Measurements from ENCODE around the gene FOXO3.

Gene FOXO3

DNA sequence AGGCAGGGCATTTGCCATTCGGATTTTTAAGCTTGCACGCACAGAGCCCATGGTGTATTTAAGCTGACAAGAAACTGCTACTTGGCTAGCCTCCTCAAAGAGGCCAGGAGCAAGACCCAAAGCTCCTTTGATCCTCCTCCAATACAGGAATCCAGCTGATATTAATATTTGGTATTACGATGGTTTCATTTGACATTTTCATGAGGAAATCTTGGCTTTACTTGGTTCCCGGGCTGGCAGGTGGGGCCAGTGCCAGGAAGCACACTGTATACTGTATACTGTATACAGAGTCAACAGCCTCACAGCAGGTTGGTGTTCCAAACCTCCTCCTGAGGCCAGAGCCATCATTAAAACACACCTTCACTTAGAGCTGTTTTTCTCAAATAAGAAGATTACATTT is 149.3 kb downstream of the FOXO3 start:
- H3K4me3 ChIP-seq (ENCODE audit: low read depth, low read length), result no peak overlapping the region

DNA sequence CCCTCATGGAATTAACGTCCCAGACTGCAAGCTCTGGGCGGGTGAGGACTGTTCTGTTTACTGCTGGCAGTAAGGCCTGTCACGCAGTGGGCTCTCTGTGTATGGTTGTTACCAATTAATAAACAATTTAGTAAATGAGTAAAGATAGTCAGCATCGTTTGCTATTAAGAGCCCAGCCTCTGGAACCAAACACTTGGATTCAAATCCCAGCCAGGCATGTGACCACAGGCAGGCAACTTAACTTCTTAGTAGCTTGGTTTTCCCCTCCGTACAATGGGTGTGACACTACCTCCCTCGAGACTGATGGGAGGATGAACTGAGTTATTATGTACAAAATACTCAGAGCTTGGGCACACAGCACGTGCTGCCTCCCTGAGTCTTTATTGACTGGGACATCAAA is 149.8 kb downstream of the FOXO3 start:
- no peak overlapping the region for H3K4me3 ChIP-seq (ENCODE audit: low read depth, low read length)

DNA sequence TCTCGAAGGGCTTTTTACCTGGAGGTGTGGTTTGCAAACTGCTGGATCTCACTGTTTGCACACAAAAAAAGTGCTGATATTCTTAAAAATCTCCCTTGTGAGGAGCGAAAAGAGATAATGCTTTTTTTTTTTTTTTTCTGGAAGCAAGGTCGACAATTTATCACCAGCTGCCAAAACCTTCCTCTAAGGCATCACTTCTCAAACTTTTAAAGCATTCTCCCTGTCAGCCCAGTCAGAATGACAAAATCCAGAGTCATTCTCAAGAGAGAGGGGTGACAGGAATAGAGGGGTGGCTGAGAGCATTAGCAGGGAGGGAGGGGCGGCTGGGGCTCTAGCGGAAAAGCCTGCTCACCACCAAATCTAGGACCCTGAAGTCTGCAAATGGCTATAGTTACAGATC is 150.4 kb downstream of the FOXO3 start:
- no peak overlapping the region for H3K4me3 ChIP-seq (ENCODE audit: low read depth, low read length)

DNA sequence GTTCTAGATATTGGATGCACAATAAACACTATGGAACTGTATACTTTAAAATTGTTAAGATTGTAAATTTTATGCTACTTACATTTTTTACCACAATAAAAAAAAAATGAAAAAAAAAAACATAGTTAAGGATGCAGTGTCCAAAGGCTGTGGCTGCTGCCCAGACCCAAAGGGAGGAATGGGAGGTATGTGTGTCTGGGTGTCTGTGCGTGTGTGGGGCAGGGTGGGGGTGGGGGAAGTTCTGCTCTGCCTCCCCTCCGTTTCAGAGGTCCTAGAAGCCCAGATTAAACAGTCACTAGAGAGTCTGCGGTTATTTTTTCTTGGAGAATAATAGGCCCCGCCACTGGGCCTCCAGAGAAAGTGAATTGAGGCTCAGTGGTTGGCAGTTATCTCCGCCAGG is 151.1 kb downstream of the FOXO3 start:
- H3K4me3 ChIP-seq (ENCODE audit: low read depth, low read length), result no peak overlapping the region

DNA sequence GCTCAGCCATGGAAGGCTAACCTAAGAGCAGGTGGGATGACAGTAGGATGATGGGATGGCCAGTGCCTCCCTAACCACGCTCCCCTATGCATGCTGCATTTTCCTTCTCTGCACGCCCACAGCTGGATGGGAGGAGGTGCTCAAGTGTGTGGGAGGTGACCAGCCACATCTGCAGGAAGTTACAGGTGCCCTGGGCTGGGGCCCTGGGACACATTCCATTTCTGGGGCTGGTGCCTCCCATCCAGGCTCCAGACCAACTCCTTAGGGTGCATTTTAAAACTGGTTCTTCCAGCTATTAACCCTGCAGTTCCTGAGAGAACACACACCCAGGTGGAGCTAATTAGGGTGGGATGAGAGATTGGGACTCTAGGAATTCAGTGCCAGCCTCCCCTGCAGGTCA is 152.2 kb downstream of the FOXO3 start:
- no peak overlapping the region for H3K4me3 ChIP-seq (ENCODE audit: low read depth, low read length)

GRCh38 chr6:108714101-108714765 is 153.5 kb downstream of the FOXO3 start:
- no peak overlapping the region for H3K4me3 ChIP-seq (ENCODE audit: low read depth, low read length)

- H3K4me3 ChIP-seq (ENCODE audit: low read depth, low read length), result no peak overlapping the region
Measured at GRCh38 chr6:108714766-108715414, 154.2 kb downstream of the FOXO3 start.

GRCh38 chr6:108715832-108716231 is 155.1 kb downstream of the FOXO3 start:
- H3K4me3 ChIP-seq (ENCODE audit: low read depth, low read length), result no peak overlapping the region

GRCh38 chr6:108716801-108717791 is 156.4 kb downstream of the FOXO3 start:
- no peak overlapping the region for H3K4me3 ChIP-seq (ENCODE audit: low read depth, low read length)

GRCh38 chr6:108719477-108719876 is 158.8 kb downstream of the FOXO3 start:
- H3K4me3 ChIP-seq (ENCODE audit: low read depth, low read length), result no peak overlapping the region

GRCh38 chr6:108720827-108721226 is 160.1 kb downstream of the FOXO3 start:
- H3K4me3 ChIP-seq (ENCODE audit: low read depth, low read length), result no peak overlapping the region

- H3K4me3 ChIP-seq (ENCODE audit: low read depth, low read length), result no peak overlapping the region
Measured at GRCh38 chr6:108721286-108721685, 160.6 kb downstream of the FOXO3 start.

DNA sequence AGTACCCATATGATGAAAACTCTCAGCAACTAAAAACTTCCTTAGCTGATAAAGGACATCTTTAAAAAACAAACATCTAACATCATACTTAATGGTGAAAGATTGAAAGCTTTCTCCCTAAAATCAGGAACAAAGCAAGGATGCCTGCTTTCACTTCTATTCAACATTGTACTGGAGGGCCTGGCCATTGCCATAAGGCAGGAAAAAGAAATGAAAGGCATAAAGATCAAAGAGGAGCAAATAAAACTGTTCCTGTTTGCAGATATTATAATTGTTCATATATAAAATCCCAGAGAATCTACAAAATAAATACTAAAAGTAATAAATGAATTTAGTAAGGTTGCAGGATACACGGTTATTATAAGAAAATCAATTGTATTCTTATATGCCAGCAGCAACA is 162.9 kb downstream of the FOXO3 start:
- H3K4me3 ChIP-seq (ENCODE audit: low read depth, low read length), result no peak overlapping the region

- H3K4me3 ChIP-seq (ENCODE audit: low read depth, low read length), result no peak overlapping the region
Measured at GRCh38 chr6:108726726-108727339, 166.1 kb downstream of the FOXO3 start.

- no peak overlapping the region for H3K4me3 ChIP-seq (ENCODE audit: low read depth, low read length)
Measured at GRCh38 chr6:108727966-108728730, 167.4 kb downstream of the FOXO3 start.

DNA sequence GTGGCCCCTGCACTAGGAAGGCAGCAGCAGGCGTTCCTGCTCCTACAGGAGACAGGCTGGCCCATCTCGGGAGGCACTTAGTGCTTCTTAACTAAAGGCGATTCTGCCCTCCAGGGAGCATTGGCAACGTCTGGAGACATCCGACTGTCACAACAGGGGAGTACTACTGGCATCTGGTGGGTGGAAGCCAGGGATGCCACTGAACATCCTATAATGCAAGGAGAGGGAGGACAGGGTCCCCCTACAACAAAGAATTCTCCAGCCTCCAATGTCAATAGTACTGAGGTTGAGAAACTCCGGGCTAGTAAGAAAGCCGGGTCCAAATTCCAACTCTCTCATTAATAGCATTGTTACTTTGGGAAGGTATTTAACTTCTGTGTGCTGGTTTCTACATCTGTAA is 168.1 kb downstream of the FOXO3 start:
- H3K4me3 ChIP-seq (ENCODE audit: low read depth, low read length), result no peak overlapping the region

- no peak overlapping the region for H3K4me3 ChIP-seq (ENCODE audit: low read depth, low read length)
Measured at GRCh38 chr6:108730635-108731515, 170.2 kb downstream of the FOXO3 start.

GRCh38 chr6:108732091-108732870 is 171.6 kb downstream of the FOXO3 start:
- no peak overlapping the region for H3K4me3 ChIP-seq (ENCODE audit: low read depth, low read length)

GRCh38 chr6:108733051-108733450 is 172.3 kb downstream of the FOXO3 start:
- no peak overlapping the region for H3K4me3 ChIP-seq (ENCODE audit: low read depth, low read length)
